Measurements from ENCODE around the gene RAB18. TPM values are rescaled to one million over a fixed set of nuclear protein-coding genes. Genes with fewer than 3 reads are reported as not detected.

Gene RAB18
- total RNA-seq, 1 donor from 2014 or later: 8.3 TPM

DNA sequence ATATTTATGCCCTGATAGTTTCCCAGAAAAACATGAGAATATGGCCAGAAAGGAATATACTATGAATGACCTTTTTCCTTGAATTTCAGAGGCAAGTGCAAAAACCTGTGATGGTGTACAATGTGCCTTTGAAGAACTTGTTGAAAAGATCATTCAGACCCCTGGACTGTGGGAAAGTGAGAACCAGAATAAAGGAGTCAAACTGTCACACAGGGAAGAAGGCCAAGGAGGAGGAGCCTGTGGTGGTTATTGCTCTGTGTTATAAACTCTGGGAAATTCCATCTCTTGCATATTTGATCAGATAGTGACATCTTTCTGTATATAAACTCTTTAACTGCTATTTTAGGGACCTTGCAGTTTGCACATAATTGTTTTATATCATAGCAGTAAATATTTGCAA lies 33.7 kb downstream of the RAB18 start:
- Histone ChIP-seq H3K4me1 (no peaks in the 10 kb centered on the region), H3K27ac (no peak overlapping the region), H3K36me3 (peaks cover 28 to 54% of the 10 kb centered on the region in 2 donors), H3K9me3 (no peaks in the 10 kb centered on the region), H3K27me3 (no peaks in the 10 kb centered on the region), H3K4me3 (no peak overlapping the region)
- DNase-seq (ENCODE audit: low spot score in 2 of 2): no peak
- TF ChIP-seq, protein P1, sequence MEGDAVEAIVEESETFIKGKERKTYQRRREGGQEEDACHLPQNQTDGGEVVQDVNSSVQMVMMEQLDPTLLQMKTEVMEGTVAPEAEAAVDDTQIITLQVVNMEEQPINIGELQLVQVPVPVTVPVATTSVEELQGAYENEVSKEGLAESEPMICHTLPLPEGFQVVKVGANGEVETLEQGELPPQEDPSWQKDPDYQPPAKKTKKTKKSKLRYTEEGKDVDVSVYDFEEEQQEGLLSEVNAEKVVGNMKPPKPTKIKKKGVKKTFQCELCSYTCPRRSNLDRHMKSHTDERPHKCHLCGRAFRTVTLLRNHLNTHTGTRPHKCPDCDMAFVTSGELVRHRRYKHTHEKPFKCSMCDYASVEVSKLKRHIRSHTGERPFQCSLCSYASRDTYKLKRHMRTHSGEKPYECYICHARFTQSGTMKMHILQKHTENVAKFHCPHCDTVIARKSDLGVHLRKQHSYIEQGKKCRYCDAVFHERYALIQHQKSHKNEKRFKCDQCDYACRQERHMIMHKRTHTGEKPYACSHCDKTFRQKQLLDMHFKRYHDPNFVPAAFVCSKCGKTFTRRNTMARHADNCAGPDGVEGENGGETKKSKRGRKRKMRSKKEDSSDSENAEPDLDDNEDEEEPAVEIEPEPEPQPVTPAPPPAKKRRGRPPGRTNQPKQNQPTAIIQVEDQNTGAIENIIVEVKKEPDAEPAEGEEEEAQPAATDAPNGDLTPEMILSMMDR (IDR thresholded peaks at IDR 0.05): no peak
- intact Hi-C loops (cut with DNase I): no loop called here

DNA sequence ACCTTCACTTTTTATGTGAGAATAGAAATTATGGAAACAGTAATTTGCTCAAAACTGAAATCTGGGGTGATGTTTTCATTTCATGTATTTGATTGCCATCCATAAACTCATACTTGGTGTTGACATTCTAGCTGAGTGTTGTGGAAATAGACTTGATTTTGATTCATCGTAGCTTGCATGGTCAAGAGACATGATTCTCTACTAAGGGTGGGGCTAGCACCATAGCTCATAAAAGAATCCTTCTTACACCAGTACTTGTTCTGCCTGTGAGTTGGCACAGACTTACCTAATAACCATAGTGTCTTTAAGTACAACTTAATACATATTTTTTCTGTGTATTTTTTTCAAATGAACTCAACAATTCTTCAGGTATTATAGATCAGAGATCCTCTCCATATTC lies 36.6 kb downstream of the RAB18 start:
- intact Hi-C loops (cut with DNase I): no loop called here
- TF ChIP-seq, protein P1 (IDR thresholded peaks at IDR 0.05): no peak
- H3K4me1 ChIP-seq: no peaks in the 10 kb centered on the region
- H3K27ac ChIP-seq: no peak overlapping the region
- peaks cover 27 to 36% of the 10 kb centered on the region in 2 donors for H3K36me3 ChIP-seq
- H3K9me3 ChIP-seq: no peaks in the 10 kb centered on the region
- DNase-seq (ENCODE audit: low spot score in 2 of 2): no peak
- H3K4me3 ChIP-seq: no peak overlapping the region
- H3K27me3 ChIP-seq: no peaks in the 10 kb centered on the region

DNA sequence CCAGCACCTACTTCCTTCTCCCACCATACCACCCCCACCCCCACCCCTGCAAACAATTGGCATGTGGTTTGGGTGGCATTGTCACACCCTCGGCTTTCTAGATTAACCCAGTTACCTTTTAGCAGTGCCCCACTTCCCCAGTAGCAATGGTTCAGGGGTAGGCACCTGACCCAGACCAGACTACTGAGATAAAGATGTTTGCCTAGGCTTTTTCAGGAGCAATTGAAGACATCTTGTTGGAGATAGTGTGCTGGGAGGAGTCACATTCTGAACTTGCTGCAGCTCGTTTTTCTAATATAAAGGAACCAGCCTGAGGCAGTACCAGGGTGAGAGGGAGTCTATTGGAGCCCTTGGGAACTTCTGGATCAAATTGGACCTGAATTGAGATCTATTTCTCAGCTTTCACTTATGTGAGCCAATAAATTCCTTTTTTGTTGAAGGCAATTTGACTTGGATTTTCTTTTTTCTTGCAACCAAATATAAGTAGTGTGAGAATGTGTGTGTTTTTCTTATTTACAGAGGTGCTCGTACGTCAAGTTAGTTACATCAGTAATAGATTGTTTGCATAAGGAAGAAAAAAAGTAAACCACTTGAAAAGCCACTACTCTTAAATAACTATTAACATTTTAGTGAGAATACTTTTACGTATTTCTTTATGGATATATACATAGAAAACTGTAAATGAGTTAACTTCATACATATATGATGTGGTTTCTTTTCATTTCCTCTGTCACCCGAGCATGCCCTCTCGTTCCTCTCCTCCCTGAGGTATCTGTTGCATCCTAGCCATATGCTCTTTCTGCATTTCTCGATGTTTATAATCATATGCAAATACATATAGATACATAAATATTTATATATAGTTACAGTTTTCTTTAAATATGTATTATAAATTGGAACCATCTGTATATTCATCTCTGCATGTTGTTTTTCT lies 38.0 kb downstream of the RAB18 start:
- Histone ChIP-seq H3K27ac (no peak overlapping the region), H3K27me3 (no peaks in the 10 kb centered on the region), H3K4me3 (no peak overlapping the region), H3K9me3 (no peaks in the 10 kb centered on the region), H3K36me3 (peaks cover 23 to 28% of the 10 kb centered on the region in 2 donors), H3K4me1 (no peaks in the 10 kb centered on the region)
- intact Hi-C loops (cut with DNase I): no loop called here
- DNase-seq (ENCODE audit: low spot score in 2 of 2): no peak
- TF ChIP-seq, protein P1 (IDR thresholded peaks at IDR 0.05): no peak

DNA sequence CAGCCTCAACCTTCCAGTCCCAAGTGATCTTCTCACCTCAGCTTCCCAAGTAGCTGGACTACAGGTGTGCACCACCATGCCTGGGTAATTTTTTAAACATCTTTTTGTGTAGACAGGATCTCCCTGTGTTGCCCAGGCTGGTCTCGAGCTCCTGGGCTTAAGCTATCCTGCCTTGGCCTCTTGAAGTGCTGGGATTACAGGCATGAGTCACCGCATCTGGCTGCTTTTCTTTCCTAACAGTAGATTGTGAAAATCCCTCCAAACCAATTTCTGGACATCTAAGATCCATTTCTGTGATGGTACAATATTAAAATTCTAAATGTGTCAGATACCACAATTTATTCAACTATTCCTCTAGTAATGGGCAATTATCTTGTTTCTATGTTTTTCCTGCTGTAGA lies 38.7 kb downstream of the RAB18 start:
- Histone ChIP-seq H3K4me1 (no peaks in the 10 kb centered on the region), H3K27me3 (no peaks in the 10 kb centered on the region), H3K36me3 (peaks cover 19 to 24% of the 10 kb centered on the region in 2 donors), H3K4me3 (no peak overlapping the region), H3K9me3 (no peaks in the 10 kb centered on the region), H3K27ac (no peak overlapping the region)
- no peak for DNase-seq (ENCODE audit: low spot score in 2 of 2)
- TF ChIP-seq, protein P1 (IDR thresholded peaks at IDR 0.05): no peak
- intact Hi-C loops (cut with DNase I): no loop called here

DNA sequence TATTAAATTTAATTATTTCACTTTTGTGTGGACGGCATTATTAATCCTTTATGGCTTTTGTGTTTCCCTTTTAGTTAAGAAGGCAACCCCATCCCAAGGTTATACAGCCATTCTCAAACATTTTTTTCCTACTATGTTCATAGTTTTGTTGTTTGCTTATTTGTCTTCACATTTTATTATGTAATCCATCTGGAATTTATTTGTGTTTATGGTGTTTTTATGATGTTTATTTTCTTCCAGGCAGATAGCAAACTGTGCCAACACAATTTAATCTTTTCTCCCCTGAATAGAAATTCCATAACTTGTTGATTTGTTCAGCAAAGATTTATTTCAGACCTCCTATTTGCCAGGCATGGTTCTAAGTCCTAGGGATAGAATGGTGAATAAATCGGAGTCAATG lies 42.9 kb downstream of the RAB18 start:
- H3K27ac ChIP-seq: no peak overlapping the region
- intact Hi-C loops (cut with DNase I): no loop called here
- peaks cover 7 to 8% of the 10 kb centered on the region in 2 donors for H3K36me3 ChIP-seq
- H3K4me3 ChIP-seq: no peak overlapping the region
- H3K9me3 ChIP-seq: no peaks in the 10 kb centered on the region
- no peaks in the 10 kb centered on the region for H3K4me1 ChIP-seq
- H3K27me3 ChIP-seq: no peaks in the 10 kb centered on the region
- no peak for DNase-seq (ENCODE audit: low spot score in 2 of 2)
- TF ChIP-seq, protein P1 (IDR thresholded peaks at IDR 0.05): no peak
